K562 treated with DMSO at 1 percent for 24 hours (cell line): ENCODE results near the gene APOE. TPM values are rescaled to one million over a fixed set of nuclear protein-coding genes. Genes with fewer than 3 reads are reported as not detected.

Experiments used
- total RNA-seq: library from RNA; unstranded; fragments of 300-600 nt; gene quantifications from 2 replicates; pipeline ENCODE4 v1.2.3, GENCODE V29; 2022; ENCODE audit warnings: low read depth; ENCODE audit not compliant: insufficient read depth

Gene APOE
- 1,323 and 1,421 TPM in 2 replicates for total RNA-seq

DNA sequence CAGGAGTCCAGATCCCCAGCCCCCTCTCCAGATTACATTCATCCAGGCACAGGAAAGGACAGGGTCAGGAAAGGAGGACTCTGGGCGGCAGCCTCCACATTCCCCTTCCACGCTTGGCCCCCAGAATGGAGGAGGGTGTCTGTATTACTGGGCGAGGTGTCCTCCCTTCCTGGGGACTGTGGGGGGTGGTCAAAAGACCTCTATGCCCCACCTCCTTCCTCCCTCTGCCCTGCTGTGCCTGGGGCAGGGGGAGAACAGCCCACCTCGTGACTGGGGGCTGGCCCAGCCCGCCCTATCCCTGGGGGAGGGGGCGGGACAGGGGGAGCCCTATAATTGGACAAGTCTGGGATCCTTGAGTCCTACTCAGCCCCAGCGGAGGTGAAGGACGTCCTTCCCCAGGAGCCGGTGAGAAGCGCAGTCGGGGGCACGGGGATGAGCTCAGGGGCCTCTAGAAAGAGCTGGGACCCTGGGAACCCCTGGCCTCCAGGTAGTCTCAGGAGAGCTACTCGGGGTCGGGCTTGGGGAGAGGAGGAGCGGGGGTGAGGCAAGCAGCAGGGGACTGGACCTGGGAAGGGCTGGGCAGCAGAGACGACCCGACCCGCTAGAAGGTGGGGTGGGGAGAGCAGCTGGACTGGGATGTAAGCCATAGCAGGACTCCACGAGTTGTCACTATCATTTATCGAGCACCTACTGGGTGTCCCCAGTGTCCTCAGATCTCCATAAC is at the start of gene APOE:
TSS of gene APOE (plus strand) at position 360 of the 724 bp plus-strand sequence. CDS start 829 bp downstream, outside the sequence.

DNA sequence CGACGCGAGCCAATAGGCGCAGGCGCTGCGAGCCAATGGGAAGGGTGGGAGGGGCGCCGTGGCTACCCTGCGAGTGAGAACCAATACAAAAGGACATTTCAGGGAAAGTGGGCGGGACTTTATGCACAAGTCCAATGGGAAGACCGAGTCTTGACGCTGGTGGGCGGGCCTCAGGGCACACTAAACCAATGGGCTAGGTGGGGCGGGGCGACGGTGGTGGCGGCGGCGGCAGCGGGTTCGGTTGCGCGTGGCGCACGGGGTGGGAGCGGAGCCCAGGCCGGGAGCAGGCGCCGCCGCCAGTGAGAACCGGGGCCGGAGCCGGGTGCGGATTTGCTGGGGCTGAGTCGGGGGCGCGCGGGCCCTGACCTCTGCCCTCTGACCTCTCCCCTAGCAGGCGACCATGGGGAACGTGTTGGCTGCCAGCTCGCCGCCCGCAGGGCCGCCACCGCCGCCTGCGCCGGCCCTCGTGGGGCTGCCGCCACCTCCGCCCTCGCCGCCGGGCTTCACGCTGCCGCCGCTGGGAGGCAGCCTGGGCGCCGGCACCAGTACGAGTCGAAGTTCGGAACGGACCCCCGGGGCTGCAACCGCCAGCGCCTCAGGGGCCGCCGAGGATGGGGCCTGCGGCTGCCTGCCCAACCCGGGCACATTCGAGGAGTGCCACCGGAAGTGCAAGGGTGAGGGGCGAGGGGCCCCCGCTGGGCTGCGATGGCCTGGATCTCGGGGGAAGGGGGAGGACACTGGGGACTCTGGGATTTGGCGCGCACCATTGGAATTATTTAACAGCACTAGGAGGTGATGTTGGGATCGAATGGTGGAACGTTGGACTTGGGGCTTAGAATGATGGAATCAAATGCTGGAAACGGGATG is 14.3 kb upstream of the APOE start, which contains the start of gene TOMM40:
TSS of gene TOMM40 (plus strand) at position 239 of the 867 bp plus-strand sequence. CDS start at position 401, 162 bp downstream.

DNA sequence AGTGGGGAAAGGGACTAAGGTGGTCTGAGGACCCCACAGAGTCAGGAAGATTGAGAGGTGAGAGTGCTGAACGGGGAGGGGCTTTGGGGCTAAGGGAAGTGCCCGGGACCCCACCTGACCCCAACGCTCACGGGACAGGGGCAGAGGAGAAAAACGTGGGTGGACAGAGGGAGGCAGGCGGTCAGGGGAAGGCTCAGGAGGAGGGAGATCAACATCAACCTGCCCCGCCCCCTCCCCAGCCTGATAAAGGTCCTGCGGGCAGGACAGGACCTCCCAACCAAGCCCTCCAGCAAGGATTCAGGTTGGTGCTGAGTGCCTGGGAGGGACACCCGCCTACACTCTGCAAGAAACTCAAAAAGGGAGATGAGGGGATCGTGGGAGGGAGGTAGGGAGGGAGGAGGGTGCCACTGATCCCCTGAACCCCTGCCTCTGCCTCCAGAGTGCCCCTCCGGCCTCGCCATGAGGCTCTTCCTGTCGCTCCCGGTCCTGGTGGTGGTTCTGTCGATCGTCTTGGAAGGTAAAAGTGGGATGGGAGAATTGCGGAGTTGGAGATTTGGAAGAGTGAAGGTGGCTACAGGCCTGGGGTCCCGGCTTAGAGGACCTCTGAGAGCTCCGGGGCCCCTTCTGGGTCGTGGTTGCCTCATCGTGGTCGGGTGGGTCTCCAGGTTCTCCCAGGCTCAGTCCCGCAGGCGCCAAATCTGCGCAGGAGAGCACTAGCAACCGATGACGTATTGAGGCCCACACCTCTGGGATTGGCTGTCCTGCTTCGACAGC is 9.0 kb downstream of the APOE start, which contains the start of gene APOC1:
TSS of gene APOC1 (plus strand) at position 176 of the 774 bp plus-strand sequence. CDS start at position 460, 284 bp downstream.

GRCh38 chr19:44942067-44942571 is 36.5 kb downstream of the APOE start, which contains the start of gene APOC4:
Gene APOC4, plus strand, starts transcription at chr19:44942237. Its CDS starts 41 bp downstream, at chr19:44942278.

DNA sequence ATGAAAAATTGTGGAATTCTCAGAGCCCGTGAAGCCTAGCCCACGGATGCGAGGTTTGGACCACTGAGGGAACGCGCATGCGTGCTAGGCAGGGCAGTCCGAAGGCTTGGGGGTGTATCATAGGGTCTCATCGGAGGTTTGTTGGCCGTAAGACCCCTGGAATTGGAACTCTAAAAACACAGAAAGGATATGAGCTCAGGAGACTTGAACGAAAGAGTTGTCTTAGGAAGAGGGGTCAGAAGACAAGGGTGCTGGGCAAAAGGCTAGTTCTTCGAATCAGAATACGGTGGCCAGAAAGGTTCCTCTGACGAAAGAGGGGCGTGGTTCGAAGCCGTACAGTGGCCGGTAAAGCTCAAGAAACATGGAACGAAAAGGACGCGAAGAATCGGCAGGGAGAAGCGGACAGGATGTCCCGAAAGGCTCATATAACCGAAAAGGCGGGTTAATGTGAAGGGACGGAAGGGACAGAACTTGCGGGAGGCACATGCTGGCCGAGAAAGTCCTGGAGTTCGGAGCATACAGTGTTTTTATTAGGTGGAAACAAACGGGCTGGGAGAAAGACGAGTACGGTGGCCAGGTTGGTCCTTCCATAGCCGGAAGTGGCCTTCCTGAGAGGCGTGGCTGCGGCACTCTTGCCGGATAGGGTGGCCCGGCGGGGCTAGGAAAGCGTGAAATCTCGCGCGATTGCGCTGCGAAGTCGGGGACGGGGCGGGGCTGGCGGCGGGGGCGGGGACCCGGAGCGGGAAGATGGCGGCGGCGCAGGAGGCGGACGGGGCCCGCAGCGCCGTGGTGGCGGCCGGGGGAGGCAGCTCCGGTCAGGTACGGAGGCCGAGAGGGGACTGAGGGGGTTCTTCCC is 49.3 kb downstream of the APOE start, which contains the start of gene CLPTM1:
TSS of gene CLPTM1 (plus strand) at position 732 of the 856 bp plus-strand sequence. CDS start at position 748, 16 bp downstream.

Other genes with a start within 250 kb of the APOE start
- gene CEACAM19, start 234.3 kb upstream of the APOE start, total RNA-seq, result 2.1 TPM in 2 replicates
- gene CEACAM16, start 206.6 kb upstream of the APOE start, total RNA-seq, result not detected in 2 replicates
- gene BCL3, start 157.1 kb upstream of the APOE start, total RNA-seq, result 39.7 and 42.3 TPM in 2 replicates
- gene CBLC, start 127.9 kb upstream of the APOE start, total RNA-seq, result not detected in 2 replicates
- 7.7 and 8.2 TPM in 2 replicates for gene BCAM, start 96.7 kb upstream of the APOE start, total RNA-seq
- gene NECTIN2, start 59.5 kb upstream of the APOE start, total RNA-seq, result 136 and 143 TPM in 2 replicates
- gene TOMM40, start 14.5 kb upstream of the APOE start, total RNA-seq, result 105 and 129 TPM in 2 replicates
- 674 and 701 TPM in 2 replicates for gene APOC1, start 8.8 kb downstream of the APOE start, total RNA-seq
- not detected in 2 replicates for gene APOC4, start 36.4 kb downstream of the APOE start, total RNA-seq
- not detected in 2 replicates for gene APOC2, start 40.3 kb downstream of the APOE start, total RNA-seq
- 95.5 and 102 TPM in 2 replicates for gene CLPTM1, start 49.6 kb downstream of the APOE start, total RNA-seq
- gene RELB, start 95.7 kb downstream of the APOE start, total RNA-seq, result 36.8 and 40.3 TPM in 2 replicates
- gene CLASRP, start 133.2 kb downstream of the APOE start, total RNA-seq, result 40.8 and 51.2 TPM in 2 replicates
- 8.4 and 8.7 TPM in 2 replicates for gene ZNF296, start 170.7 kb downstream of the APOE start, total RNA-seq
- gene GEMIN7, start 173.5 kb downstream of the APOE start, total RNA-seq, result 47.4 and 55.6 TPM in 2 replicates
- 23.1 and 28.4 TPM in 2 replicates for gene PPP1R37, start 187.4 kb downstream of the APOE start, total RNA-seq